Omental fat pad (tissue), 4 donors: ENCODE data around the gene SORCS1. TPM values are rescaled to one million over a fixed set of nuclear protein-coding genes. Genes with fewer than 3 reads are reported as not detected.

Experiments
- ATAC-seq: fragments of 150-250 bp; one replicate; pipeline ENCODE4 v1.9.1; 2016; ENCODE audit warnings: mild to moderate bottlenecking, moderate library complexity; ENCODE audit not compliant: low FRiP score
- DNase-seq: peaks from one replicate; pipeline ENCODE4 v3.0.0-alpha.2; 2019; ENCODE audit warnings: low spot score
- CTCF ChIP-seq, 3 donors: fragments of 450-650 bp; IDR thresholded peaks; one replicate each; pipeline ENCODE4 v1.5.1; 2016 to 2017; ENCODE audit warnings: antibody characterized with exemption in 3 of 3, mild to moderate bottlenecking in 3 of 3, moderate library complexity in 2 of 3
- total RNA-seq, 4 donors: library from RNA; depleted of rRNA; stranded (reverse); fragments of >200 nt; gene quantifications; one replicate each; pipeline ENCODE4 v1.1.0, GENCODE V29; 2016

SORCS1 gene
- total RNA-seq, 4 donors from 2014 or later: 0.09 to 1.3 (median 0.37) TPM

- TF ChIP-seq CTCF (IDR thresholded peaks at IDR 0.05): no peak
- DNase-seq (no peak), ATAC-seq (no peak)
These were observed 599.0 kb downstream of the SORCS1 start for GRCh38 chr10:106565546-106565945.

- DNase-seq (no peak), ATAC-seq (no peak)
- no peak for TF ChIP-seq CTCF (IDR thresholded peaks at IDR 0.05)
These were observed 601.1 kb downstream of the SORCS1 start for GRCh38 chr10:106563384-106563783.

GRCh38 chr10:106560925-106561640 lies 603.4 kb downstream of the SORCS1 start:
- ATAC-seq (no peak), DNase-seq (no peak)
- TF ChIP-seq CTCF (IDR thresholded peaks at IDR 0.05): no peak

GRCh38 chr10:106559442-106559841 lies 605.1 kb downstream of the SORCS1 start:
- no peak for TF ChIP-seq CTCF (IDR thresholded peaks at IDR 0.05)
- no peak for DNase-seq
- no peak for ATAC-seq

- no peak for TF ChIP-seq CTCF (IDR thresholded peaks at IDR 0.05)
- ATAC-seq (no peak), DNase-seq (no peak)
These were observed 606.4 kb downstream of the SORCS1 start for GRCh38 chr10:106557951-106558733.

GRCh38 chr10:106557053-106557452 lies 607.5 kb downstream of the SORCS1 start:
- DNase-seq: no peak
- TF ChIP-seq CTCF (IDR thresholded peaks at IDR 0.05): no peak
- ATAC-seq: no peak
